HL-60 (cell line): ENCODE measurements around the gene GABBR2.
"Not testable (repeated sequence)": the region's sequence is repeated elsewhere in the genome, so short reads cannot be mapped to it uniquely, and the experiment has no call there.

Source experiments
- DNase-seq, 2 experiments: peaks; one replicate each; pipeline ENCODE4 v3.0.0-alpha.2; 2010 to 2020; ENCODE audit warnings: low read depth in 1 of 2, low spot score in 1 of 2
- H3K27ac ChIP-seq: fragments of 250-450 bp; sonication (Bioruptor Pico); replicated peaks from 2 replicates; pipeline ENCODE4 v1.5.1; 2020; ENCODE audit warnings: mild to moderate bottlenecking, moderate library complexity
- H3K27me3 ChIP-seq: fragments of 250-450 bp; sonication (Bioruptor Pico); 2 replicates; pipeline ENCODE4 v1.5.1; 2021; ENCODE audit warnings: mild to moderate bottlenecking, moderate library complexity; ENCODE audit not compliant: insufficient read depth, poor library complexity, severe bottlenecking
- H3K4me3 ChIP-seq: replicated peaks from 2 replicates; pipeline ENCODE4 v1.5.1; 2011; ENCODE audit warnings: mild to moderate bottlenecking, control low read depth, low read length; ENCODE audit not compliant: insufficient read depth
- CTCF ChIP-seq: IDR thresholded peaks from one replicate; pipeline ENCODE4 v1.5.1; 2011; ENCODE audit warnings: low read length, control low read depth, inconsistent platforms; ENCODE audit not compliant: insufficient read depth
- GABPA ChIP-seq: IDR thresholded peaks from 2 replicates; pipeline ENCODE4 v1.6.1; 2012; ENCODE audit warnings: low read depth
- POLR2AphosphoS5 ChIP-seq: IDR thresholded peaks from 2 replicates; pipeline ENCODE4 v1.6.1; 2012; ENCODE audit warnings: low read depth
- SPI1 ChIP-seq: IDR thresholded peaks from 2 replicates; pipeline ENCODE4 v1.6.1; 2012; ENCODE audit warnings: low read depth, mild to moderate bottlenecking, borderline replicate concordance
- TF ChIP-seq, protein P1 (sequence below): IDR thresholded peaks from 2 replicates; pipeline ENCODE4 v1.6.1; 2012; ENCODE audit warnings: low read depth; ENCODE audit not compliant: insufficient replicate concordance

GABBR2 gene

DNA sequence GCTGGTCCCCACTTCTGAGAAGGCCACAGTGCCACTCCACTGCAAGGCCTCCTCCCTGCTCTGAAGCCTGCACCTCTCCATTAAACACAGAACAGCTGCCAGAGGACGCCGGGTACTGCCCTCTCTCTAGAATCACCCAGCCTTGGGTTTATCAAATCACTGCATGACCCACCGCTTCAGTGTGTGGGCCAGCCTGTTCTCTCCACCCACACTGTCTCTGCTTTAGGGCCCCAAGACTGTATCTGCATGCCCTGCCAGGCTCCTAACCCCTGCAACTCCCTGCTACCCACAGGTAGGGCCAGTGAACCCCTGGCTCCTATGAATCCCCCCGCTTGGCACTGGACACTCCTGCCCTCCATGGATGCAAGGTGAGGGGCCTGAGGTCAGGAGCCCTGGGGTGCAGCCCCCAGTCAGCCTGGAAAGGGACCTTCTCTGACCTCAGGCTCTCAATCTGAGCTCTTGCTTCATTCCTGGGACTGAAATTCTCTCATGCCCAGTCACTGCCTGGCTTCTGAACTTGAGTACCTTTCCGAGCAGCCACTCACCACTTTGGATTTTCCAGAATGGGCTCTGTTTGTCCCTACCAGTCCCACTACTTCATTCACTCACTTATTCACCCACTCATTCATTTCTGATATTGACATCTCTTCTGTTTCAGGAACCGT, 206.3 kb downstream of the GABBR2 start:
- no peak for DNase-seq
- TF ChIP-seq SPI1 (no peak), GABPA (no peak), CTCF (no peak), POLR2AphosphoS5 (no peak)
- TF ChIP-seq, protein P1, sequence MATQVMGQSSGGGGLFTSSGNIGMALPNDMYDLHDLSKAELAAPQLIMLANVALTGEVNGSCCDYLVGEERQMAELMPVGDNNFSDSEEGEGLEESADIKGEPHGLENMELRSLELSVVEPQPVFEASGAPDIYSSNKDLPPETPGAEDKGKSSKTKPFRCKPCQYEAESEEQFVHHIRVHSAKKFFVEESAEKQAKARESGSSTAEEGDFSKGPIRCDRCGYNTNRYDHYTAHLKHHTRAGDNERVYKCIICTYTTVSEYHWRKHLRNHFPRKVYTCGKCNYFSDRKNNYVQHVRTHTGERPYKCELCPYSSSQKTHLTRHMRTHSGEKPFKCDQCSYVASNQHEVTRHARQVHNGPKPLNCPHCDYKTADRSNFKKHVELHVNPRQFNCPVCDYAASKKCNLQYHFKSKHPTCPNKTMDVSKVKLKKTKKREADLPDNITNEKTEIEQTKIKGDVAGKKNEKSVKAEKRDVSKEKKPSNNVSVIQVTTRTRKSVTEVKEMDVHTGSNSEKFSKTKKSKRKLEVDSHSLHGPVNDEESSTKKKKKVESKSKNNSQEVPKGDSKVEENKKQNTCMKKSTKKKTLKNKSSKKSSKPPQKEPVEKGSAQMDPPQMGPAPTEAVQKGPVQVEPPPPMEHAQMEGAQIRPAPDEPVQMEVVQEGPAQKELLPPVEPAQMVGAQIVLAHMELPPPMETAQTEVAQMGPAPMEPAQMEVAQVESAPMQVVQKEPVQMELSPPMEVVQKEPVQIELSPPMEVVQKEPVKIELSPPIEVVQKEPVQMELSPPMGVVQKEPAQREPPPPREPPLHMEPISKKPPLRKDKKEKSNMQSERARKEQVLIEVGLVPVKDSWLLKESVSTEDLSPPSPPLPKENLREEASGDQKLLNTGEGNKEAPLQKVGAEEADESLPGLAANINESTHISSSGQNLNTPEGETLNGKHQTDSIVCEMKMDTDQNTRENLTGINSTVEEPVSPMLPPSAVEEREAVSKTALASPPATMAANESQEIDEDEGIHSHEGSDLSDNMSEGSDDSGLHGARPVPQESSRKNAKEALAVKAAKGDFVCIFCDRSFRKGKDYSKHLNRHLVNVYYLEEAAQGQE: no peak
- no peaks in the 10 kb centered on the region for H3K27me3 ChIP-seq
- H3K4me3 ChIP-seq: no peak overlapping the region
- H3K27ac ChIP-seq: no peak overlapping the region

DNA sequence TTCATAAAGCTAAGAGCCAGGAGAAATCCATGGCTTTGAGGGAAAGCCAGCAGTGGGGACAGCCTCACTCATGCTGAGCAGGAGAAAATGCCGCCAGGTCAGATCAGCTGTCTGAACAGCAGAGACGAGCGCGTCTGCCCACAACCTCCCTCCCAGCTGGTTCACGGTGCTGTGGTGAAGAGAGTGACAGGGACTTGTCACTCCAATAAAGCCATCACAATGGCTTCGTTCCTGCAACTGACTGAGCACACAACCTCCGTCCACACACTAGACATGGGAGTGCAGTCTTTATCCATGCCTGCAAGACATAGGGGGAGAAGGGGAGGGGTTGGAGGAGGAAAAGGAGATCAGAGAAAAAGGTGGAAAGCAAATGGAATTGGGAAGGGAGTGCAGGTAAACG, 206.9 kb downstream of the GABBR2 start:
- TF ChIP-seq GABPA: no peak
- no peak for TF ChIP-seq SPI1
- TF ChIP-seq, protein P1: no peak
- TF ChIP-seq CTCF: no peak
- no peak for TF ChIP-seq POLR2AphosphoS5
- no peak overlapping the region for H3K27ac ChIP-seq
- no peak for DNase-seq
- H3K27me3 ChIP-seq: no peaks in the 10 kb centered on the region
- no peak overlapping the region for H3K4me3 ChIP-seq

GRCh38 chr9:98501259-98501658, 207.5 kb downstream of the GABBR2 start:
- H3K27ac ChIP-seq, H3K4me3 ChIP-seq, H3K27me3 ChIP-seq, DNase-seq: not testable (repeated sequence)

DNA sequence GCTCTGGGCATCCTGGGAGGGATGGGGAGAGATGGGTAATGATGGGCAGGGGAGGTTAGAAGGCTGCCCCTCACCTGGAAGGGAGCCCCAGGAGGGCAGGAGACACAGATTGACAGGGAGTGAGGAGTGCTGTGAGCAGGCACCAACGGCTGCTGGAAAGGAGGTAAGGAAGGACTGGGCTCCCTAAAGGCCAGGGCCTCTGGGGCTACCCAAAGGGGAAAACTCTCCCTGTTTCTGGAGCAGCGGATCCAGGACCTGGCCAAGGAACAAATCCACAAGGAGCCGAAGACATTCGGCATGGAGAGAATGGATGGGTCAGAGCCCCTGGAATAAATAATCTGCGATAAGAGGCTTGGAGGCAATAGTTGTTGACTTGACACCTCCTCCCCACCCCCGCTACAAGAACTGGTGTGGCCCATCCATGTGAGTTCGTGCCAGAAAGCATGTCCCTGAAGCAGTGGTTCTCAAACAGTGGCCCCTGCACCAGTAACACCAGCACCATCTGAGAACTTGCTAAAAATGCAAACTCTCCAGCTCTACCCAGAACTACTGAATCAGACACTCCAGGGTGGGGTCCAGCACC, 208.3 kb downstream of the GABBR2 start:
- no peaks in the 10 kb centered on the region for H3K27me3 ChIP-seq
- H3K4me3 ChIP-seq: no peak overlapping the region
- DNase-seq: no peak
- no peak overlapping the region for H3K27ac ChIP-seq
- TF ChIP-seq SPI1: no peak
- TF ChIP-seq, protein P1: no peak
- no peak for TF ChIP-seq CTCF
- TF ChIP-seq GABPA: no peak
- no peak for TF ChIP-seq POLR2AphosphoS5
